Keratinocyte (primary cell): ENCODE data around the gene ZNF365. TPM values are rescaled to one million over a fixed set of nuclear protein-coding genes. Genes with fewer than 3 reads are reported as not detected.

Source experiments
- DNase-seq: peaks from one replicate; pipeline ENCODE4 v3.0.0-alpha.2; 2011; ENCODE audit warnings: low read depth, missing footprints, low spot score
- FAIRE-seq: peaks from 2 replicates; lab custom pipeline; 2011; peaks lifted over from hg19 to GRCh38; lab: Jason Lieb, UNC
- H2AFZ ChIP-seq: 2 replicates; pipeline ENCODE4 v1.6.0; 2012; ENCODE audit warnings: low read length, control low read depth, inconsistent platforms; ENCODE audit not compliant: control insufficient read depth
- H3K27ac ChIP-seq: 2 replicates; pipeline ENCODE4 v1.5.1; 2011; ENCODE audit warnings: low read length; ENCODE audit not compliant: control insufficient read depth, insufficient read depth
- H3K27me3 ChIP-seq: 3 replicates; pipeline ENCODE4 v1.6.0; 2011; ENCODE audit warnings: low read length; ENCODE audit not compliant: control insufficient read depth, insufficient read depth; ENCODE audit errors: extremely low read depth
- H3K36me3 ChIP-seq, 2 experiments: 2 replicates in 1 of 2; 3 replicates in 1 of 2; pipeline ENCODE4 v1.5.1; 2011; ENCODE audit warnings: low read length in 2 of 2, mild to moderate bottlenecking in 1 of 2; ENCODE audit not compliant: control insufficient read depth in 2 of 2, insufficient read depth in 2 of 2; ENCODE audit errors: extremely low read depth in 1 of 2
- H3K4me1 ChIP-seq: 3 replicates; pipeline ENCODE4 v1.5.1; 2011; ENCODE audit warnings: low read length; ENCODE audit not compliant: control insufficient read depth, insufficient read depth; ENCODE audit errors: extremely low read depth
- H3K4me2 ChIP-seq: 3 replicates; pipeline ENCODE4 v1.6.0; 2011; ENCODE audit warnings: low read depth, low read length; ENCODE audit not compliant: control insufficient read depth, insufficient read depth; ENCODE audit errors: extremely low read depth
- H3K4me3 ChIP-seq, 3 experiments: fragments of 200-600 bp in 1 of 3; sonication (generic) in 1 of 3; 2 replicates in 2 of 3; 3 replicates in 1 of 3; pipeline ENCODE4 v1.5.1; 2011 to 2016; ENCODE audit warnings: low read length in 3 of 3, mild to moderate bottlenecking in 3 of 3, control low read depth in 2 of 3, inconsistent platforms in 1 of 3, low read depth in 1 of 3, mixed read lengths in 1 of 3, mixed run types in 1 of 3, moderate library complexity in 1 of 3; ENCODE audit not compliant: control insufficient read depth in 2 of 3, insufficient read depth in 2 of 3; ENCODE audit errors: extremely low read depth in 1 of 3
- H3K79me2 ChIP-seq: 2 replicates; pipeline ENCODE4 v1.6.0; 2012; ENCODE audit warnings: low read length; ENCODE audit not compliant: control insufficient read depth, insufficient read depth
- H3K9ac ChIP-seq: 3 replicates; pipeline ENCODE4 v1.6.0; 2011; ENCODE audit warnings: low read length; ENCODE audit not compliant: control insufficient read depth, insufficient read depth; ENCODE audit errors: extremely low read depth
- H3K9me1 ChIP-seq: 3 replicates; pipeline ENCODE4 v1.6.0; 2011; ENCODE audit warnings: low read length; ENCODE audit not compliant: control insufficient read depth, insufficient read depth; ENCODE audit errors: extremely low read depth
- H3K9me3 ChIP-seq: 2 replicates; pipeline ENCODE4 v1.5.1; 2012; ENCODE audit warnings: low read depth, low read length; ENCODE audit not compliant: control insufficient read depth
- H4K20me1 ChIP-seq: 3 replicates; pipeline ENCODE4 v1.6.0; 2011; ENCODE audit warnings: low read length; ENCODE audit not compliant: control insufficient read depth, insufficient read depth; ENCODE audit errors: extremely low read depth
- CTCF ChIP-seq, 3 experiments: IDR thresholded peaks in 1 of 3; conservative IDR thresholded peaks in 1 of 3; optimal IDR thresholded peaks in 1 of 3; 2 replicates in 2 of 3; 3 replicates in 1 of 3; pipeline versions ENCODE3 to v1.5.1; 2011; ENCODE audit warnings: low read length in 3 of 3, mild to moderate bottlenecking in 3 of 3, moderate library complexity in 2 of 3, control low read depth in 1 of 3, inconsistent platforms in 1 of 3; ENCODE audit not compliant: insufficient read depth in 2 of 3; ENCODE audit errors: extremely low read depth in 1 of 3
- EZH2 ChIP-seq: IDR thresholded peaks from one replicate; pipeline ENCODE4 v1.6.1; 2012; ENCODE audit warnings: inconsistent platforms, mild to moderate bottlenecking, low read length, moderate library complexity
- dilution Hi-C: fragments of 300-500 bp; cut with MboI; formaldehyde crosslinking; loops from one replicate; pipeline ENCODE4 v1.7.0; 2020; ENCODE audit warnings: low sequenced_read_pairs; ENCODE audit not compliant: extremely low pct_ligation_motif_present
- polyA plus RNA-seq, 5 experiments: library from polyadenylated mRNA; depleted of rRNA in 3 of 5; stranded (reverse) in 3 of 5; stranded (forward) in 1 of 5; unstranded in 1 of 5; fragments of >200 nt; gene quantifications; 1 replicate in 1 of 5; 2 replicates in 3 of 5; 3 replicates in 1 of 5; pipeline versions ENCODE4 v1.2.1 to v1.2.3, GENCODE V29; 2011 to 2012; ENCODE audit warnings: missing spikeins in 2 of 5, low read depth in 1 of 5, low replicate concordance in 1 of 5

Gene ZNF365
- polyA plus RNA-seq, 1 donor (not counting 4 experiments of a cell fraction or from before 2014, with no cell fraction given): 15.9 TPM

GRCh38 chr10:62379394-62379793 is 5.2 kb downstream of the ZNF365 start:
- H3K36me3 ChIP-seq: peaks cover 3 to 7% of the 10 kb centered on the region in 2 experiments
- no peaks in the 10 kb centered on the region for H3K27me3 ChIP-seq
- H3K9me1 ChIP-seq: no peaks in the 10 kb centered on the region
- no peak for DNase-seq
- H3K9ac ChIP-seq: peak overlapping the region; percentile 51
- no peak for FAIRE-seq
- peak overlapping the region; percentile 81 for H3K27ac ChIP-seq
- peak overlapping the region in 1 of 3 experiments; percentile 7 for H3K4me3 ChIP-seq
- no peaks in the 10 kb centered on the region for H4K20me1 ChIP-seq
- peaks cover 60% of the 10 kb centered on the region for H3K4me1 ChIP-seq
- H3K4me2 ChIP-seq: peak overlapping the region; percentile 61
- H3K9me3 ChIP-seq: no peaks in the 10 kb centered on the region
- dilution Hi-C loops: no loop called here
- TF ChIP-seq EZH2 (no peak), CTCF (optimal IDR thresholded peaks at IDR 0.05 in 1 of 3, IDR thresholded peaks at IDR 0.05 in 1 of 3, conservative IDR thresholded peaks at IDR 0.05 in 1 of 3; ENCODE audit: extremely low read depth in 1 of 3, insufficient read depth in 2 of 3, low read length in 3 of 3) (no peak)
- peaks cover 71% of the 10 kb centered on the region for H3K79me2 ChIP-seq
- no peak overlapping the region for H2AFZ ChIP-seq

GRCh38 chr10:62380016-62380415 is 5.8 kb downstream of the ZNF365 start:
- TF ChIP-seq CTCF (optimal IDR thresholded peaks at IDR 0.05 in 1 of 3, IDR thresholded peaks at IDR 0.05 in 1 of 3, conservative IDR thresholded peaks at IDR 0.05 in 1 of 3; ENCODE audit: extremely low read depth in 1 of 3, insufficient read depth in 2 of 3, low read length in 3 of 3): no peak
- TF ChIP-seq EZH2: no peak
- peak overlapping the region; percentile 81 for H3K27ac ChIP-seq
- H4K20me1 ChIP-seq: no peaks in the 10 kb centered on the region
- FAIRE-seq (peak; percentile 85), DNase-seq (peak; percentile 92)
- H3K9ac ChIP-seq: peak overlapping the region; percentile 51
- dilution Hi-C loops: no loop called here
- H3K4me3 ChIP-seq: peak overlapping the region in 1 of 3 experiments; percentile 7
- H3K9me1 ChIP-seq: no peaks in the 10 kb centered on the region
- peak overlapping the region; percentile 61 for H3K4me2 ChIP-seq
- H2AFZ ChIP-seq: no peak overlapping the region
- H3K27me3 ChIP-seq: no peaks in the 10 kb centered on the region
- peaks cover 3 to 7% of the 10 kb centered on the region in 2 experiments for H3K36me3 ChIP-seq
- no peaks in the 10 kb centered on the region for H3K9me3 ChIP-seq
- peaks cover 61% of the 10 kb centered on the region for H3K4me1 ChIP-seq
- peaks cover 66% of the 10 kb centered on the region for H3K79me2 ChIP-seq
